Lower leg skin (tissue), 4 donors: ENCODE results near the gene ALDH1B1. TPM values are rescaled to one million over a fixed set of nuclear protein-coding genes. Genes with fewer than 3 reads are reported as not detected.
"Not testable (repeated sequence)": the region's sequence is repeated elsewhere in the genome, so short reads cannot be mapped to it uniquely, and the experiment has no call there.

Experiments
- DNase-seq, 2 donors: peaks; one replicate each; pipeline ENCODE4 v3.0.0-alpha.2; 2019; ENCODE audit warnings: low spot score in 2 of 2
- H3K4me3 ChIP-seq: fragments of 200-600 bp; sonication (generic); 2 replicates; pipeline ENCODE4 v1.5.1; 2017; ENCODE audit warnings: mild to moderate bottlenecking, low read depth; ENCODE audit not compliant: poor library complexity, severe bottlenecking
- CTCF ChIP-seq, 3 donors: fragments of 450-650 bp; IDR thresholded peaks; one replicate each; pipeline ENCODE4 v1.5.1; 2016; ENCODE audit warnings: antibody characterized with exemption in 3 of 3, mild to moderate bottlenecking in 3 of 3, moderate library complexity in 2 of 3
- POLR2A ChIP-seq, 2 donors: fragments of 450-650 bp; IDR thresholded peaks; one replicate each; pipeline ENCODE4 v1.6.1; 2016 to 2017; ENCODE audit warnings: antibody characterized with exemption in 2 of 2, mild to moderate bottlenecking in 1 of 2, moderate library complexity in 1 of 2
- WGBS, 2 donors: methylation state at CpG; one replicate each; pipeline ENCODE4 v1.1.5; 2018; 5-methylcytosine and 5-hydroxymethylcytosine counted together
- intact Hi-C: fragments of 100-400 bp; cut with DNase I; formaldehyde crosslinking; loops from one replicate; pipeline ENCODE4 v1.15.0; 2023; ENCODE audit warnings: low total_unique reads
- total RNA-seq, 4 donors: library from RNA; depleted of rRNA; stranded (reverse); fragments of >200 nt; gene quantifications; one replicate each; pipeline ENCODE4 v1.1.0, GENCODE V29; 2016

Gene ALDH1B1
- total RNA-seq, 4 donors from 2014 or later = 2.3 to 6.8 (median 3.6) TPM

GRCh38 chr9:38396371-38396671, 3.8 kb downstream of the ALDH1B1 start:
- intact Hi-C loops = no loop called here
- TF ChIP-seq CTCF (IDR thresholded peaks at IDR 0.05) (no peak), POLR2A (IDR thresholded peaks at IDR 0.05) (no peak)
- WGBS, 2 donors = 86 to 100% methylated on average over 4 to 10 of the region's 10 CpGs
- H3K4me3 ChIP-seq = no peak overlapping the region
- no peak for DNase-seq

GRCh38 chr9:38399191-38399590, 6.7 kb downstream of the ALDH1B1 start:
- H3K4me3 ChIP-seq, intact Hi-C loops: not testable (repeated sequence)

GRCh38 chr9:38401994-38402393, 9.5 kb downstream of the ALDH1B1 start:
- no peak overlapping the region for H3K4me3 ChIP-seq
- 67 to 74% methylated on average over 6 of the region's 6 CpGs for WGBS, 2 donors
- intact Hi-C loops = no loop called here
- DNase-seq = no peak
- TF ChIP-seq POLR2A (IDR thresholded peaks at IDR 0.05) = no peak
- no peak for TF ChIP-seq CTCF (IDR thresholded peaks at IDR 0.05)

More at GRCh38 chr9:38399191-38399590, 6.7 kb downstream of the ALDH1B1 start:
- 68 to 71% methylated on average over 1 of the region's 1 CpG for WGBS, 2 donors
- not testable (repeated sequence) for DNase-seq

GRCh38 chr9:38404314-38404713, 11.8 kb downstream of the ALDH1B1 start:
- intact Hi-C loops = no loop called here
- TF ChIP-seq CTCF (IDR thresholded peaks at IDR 0.05) (no peak), POLR2A (IDR thresholded peaks at IDR 0.05) (no peak)
- WGBS, 2 donors = 57 to 64% methylated on average over 6 of the region's 6 CpGs
- no peak for DNase-seq
- no peak overlapping the region for H3K4me3 ChIP-seq

GRCh38 chr9:38405785-38406184, 13.3 kb downstream of the ALDH1B1 start:
- intact Hi-C loops = no loop called here
- no peak overlapping the region for H3K4me3 ChIP-seq
- no peak for DNase-seq
- TF ChIP-seq CTCF (IDR thresholded peaks at IDR 0.05) (no peak), POLR2A (IDR thresholded peaks at IDR 0.05) (no peak)
- 55% methylated on average over 3 of the region's 3 CpGs for WGBS, 2 donors

- WGBS, 2 donors = 84 to 86% methylated on average over 9 of the region's 9 CpGs
- no peak for TF ChIP-seq POLR2A (IDR thresholded peaks at IDR 0.05)
- no peak for TF ChIP-seq CTCF (IDR thresholded peaks at IDR 0.05)
- no peak overlapping the region for H3K4me3 ChIP-seq
- no peak for DNase-seq
- intact Hi-C loops = no loop called here
These were observed 14.1 kb downstream of the ALDH1B1 start for GRCh38 chr9:38406476-38407186.
